ENCODE results near the gene SHOC2.

DNA sequence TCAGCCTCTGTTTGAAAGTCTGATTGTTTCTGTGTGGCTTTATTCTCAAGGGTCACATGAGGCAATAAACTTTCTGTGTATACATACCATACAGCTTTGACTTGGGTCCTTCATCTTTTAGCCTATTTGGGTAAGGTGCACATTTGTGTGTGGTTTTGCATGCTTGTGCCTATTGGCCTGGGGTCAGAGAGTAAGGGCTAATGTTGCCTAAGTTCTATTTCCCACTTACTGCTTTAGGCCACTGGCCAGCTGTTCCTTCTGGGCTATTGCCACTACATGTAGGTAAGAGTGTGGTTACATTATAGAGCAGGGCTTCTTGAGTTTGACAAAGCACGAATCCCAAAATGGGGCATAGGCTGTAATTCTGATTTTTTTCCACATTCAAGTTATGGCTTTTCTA is 22.2 kb upstream of the SHOC2 start:
- TF ChIP-seq, protein P1, sequence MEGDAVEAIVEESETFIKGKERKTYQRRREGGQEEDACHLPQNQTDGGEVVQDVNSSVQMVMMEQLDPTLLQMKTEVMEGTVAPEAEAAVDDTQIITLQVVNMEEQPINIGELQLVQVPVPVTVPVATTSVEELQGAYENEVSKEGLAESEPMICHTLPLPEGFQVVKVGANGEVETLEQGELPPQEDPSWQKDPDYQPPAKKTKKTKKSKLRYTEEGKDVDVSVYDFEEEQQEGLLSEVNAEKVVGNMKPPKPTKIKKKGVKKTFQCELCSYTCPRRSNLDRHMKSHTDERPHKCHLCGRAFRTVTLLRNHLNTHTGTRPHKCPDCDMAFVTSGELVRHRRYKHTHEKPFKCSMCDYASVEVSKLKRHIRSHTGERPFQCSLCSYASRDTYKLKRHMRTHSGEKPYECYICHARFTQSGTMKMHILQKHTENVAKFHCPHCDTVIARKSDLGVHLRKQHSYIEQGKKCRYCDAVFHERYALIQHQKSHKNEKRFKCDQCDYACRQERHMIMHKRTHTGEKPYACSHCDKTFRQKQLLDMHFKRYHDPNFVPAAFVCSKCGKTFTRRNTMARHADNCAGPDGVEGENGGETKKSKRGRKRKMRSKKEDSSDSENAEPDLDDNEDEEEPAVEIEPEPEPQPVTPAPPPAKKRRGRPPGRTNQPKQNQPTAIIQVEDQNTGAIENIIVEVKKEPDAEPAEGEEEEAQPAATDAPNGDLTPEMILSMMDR (conservative IDR thresholded peaks at IDR 0.05 in 1 of 2, IDR thresholded peaks at IDR 0.05 in 1 of 2; ENCODE audit: extremely low read depth in 1 of 2, insufficient read depth in 1 of 2, low read depth in 1 of 2, low read length in 2 of 2): no peak
- no peak for TF ChIP-seq EZH2 (IDR thresholded peaks at IDR 0.05; ENCODE audit: borderline replicate concordance, low read length)
